ENCODE data around the gene SLC25A13.

The SLC25A13 gene

DNA sequence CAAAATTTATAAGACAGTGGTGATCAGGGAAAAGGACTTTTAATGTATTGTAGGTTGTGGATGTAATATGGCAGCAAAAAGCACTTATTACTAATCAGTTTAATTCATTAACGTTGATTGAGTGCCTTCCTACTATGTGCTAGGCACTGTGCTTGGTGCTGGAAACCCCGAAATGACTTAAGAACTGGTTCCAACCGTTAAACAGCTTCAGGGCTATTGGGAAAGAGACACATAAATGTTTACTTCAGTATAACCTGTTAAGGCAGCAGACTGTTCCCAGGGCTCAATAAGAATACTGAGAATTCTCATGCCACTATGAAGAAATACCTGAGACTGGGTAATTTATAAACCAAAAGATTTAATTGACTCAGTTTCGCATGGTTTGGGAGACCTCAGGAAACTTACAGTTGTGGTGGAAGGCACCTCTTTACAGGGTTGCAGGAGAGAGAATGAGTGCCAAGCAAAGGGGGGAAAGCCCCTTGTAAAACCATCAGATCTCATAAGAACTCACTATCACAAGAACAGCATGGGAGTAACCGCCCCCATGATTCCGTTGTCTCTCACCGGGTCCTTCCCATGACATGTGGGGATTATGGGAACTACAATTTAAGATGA is 1.1 kb upstream of the SLC25A13 start:
- no peak for DNase-seq (ENCODE audit: low read depth in 1 of 2, low spot score in 1 of 2)

GRCh38 chr7:96322373-96322695 is 436 bp upstream of the SLC25A13 start:
- DNase-seq (ENCODE audit: low read depth in 1 of 2, low spot score in 1 of 2), result no peak

DNA sequence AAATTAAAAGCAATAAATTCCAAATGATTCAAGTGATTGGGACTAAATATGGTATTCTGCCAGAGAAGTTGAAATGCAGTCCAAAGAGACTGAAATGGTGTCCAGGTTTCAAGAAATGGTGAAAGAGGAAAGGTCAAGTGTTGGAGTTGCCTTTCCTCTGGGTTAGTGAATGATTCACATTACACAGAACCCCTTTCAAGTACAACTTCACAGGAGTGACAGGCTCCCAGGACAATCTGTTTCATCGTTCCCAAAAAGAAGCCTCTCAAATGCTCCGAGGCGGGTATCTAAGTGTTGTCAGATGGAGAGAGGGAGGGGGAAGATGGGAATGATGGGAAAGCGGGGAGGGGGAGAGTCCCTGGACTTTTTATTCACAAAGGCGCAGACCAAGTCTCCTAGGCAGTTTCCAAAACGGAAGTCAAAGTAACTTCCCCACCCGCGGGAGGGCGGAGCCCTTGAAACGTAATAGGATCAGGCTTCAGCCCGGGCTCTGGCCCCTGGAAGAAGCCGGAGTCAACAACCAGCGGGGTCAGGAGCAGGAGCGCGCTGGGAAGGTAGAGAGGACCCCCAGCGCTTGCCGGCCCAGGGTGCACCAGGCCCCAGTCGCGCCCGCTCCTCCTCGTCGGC is 754 bp downstream of the SLC25A13 start:
- DNase-seq (ENCODE audit: low read depth in 1 of 2, low spot score in 1 of 2), result peak in 1 of 2 donors; percentile 14

GRCh38 chr7:96320442-96320841 is 1.5 kb downstream of the SLC25A13 start:
- no peak for DNase-seq (ENCODE audit: low read depth in 1 of 2, low spot score in 1 of 2)

DNA sequence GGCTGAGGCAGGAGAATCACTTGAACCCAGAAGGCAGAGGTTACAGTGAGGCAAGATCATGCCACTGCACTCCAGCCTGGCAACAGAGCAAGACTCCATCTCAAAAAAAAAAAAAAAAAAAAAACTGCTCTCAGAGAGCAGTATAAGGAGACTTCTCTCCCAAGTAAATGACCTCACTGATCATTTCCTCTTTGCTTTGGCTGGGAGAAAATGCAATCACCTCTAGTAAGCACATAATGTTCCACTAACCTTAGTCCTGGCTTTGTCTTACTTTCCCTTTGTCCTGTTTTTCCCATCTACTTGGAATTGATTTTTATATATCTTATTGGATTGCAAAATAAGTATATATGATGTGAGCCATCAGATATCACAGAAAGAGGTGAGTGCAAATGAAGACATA is 2.5 kb downstream of the SLC25A13 start:
- no peak for DNase-seq (ENCODE audit: low read depth in 1 of 2, low spot score in 1 of 2)

GRCh38 chr7:96316949-96317348 is 4.9 kb downstream of the SLC25A13 start:
- no peak for DNase-seq (ENCODE audit: low read depth in 1 of 2, low spot score in 1 of 2)

GRCh38 chr7:96315125-96315512 is 6.8 kb downstream of the SLC25A13 start:
- no peak for DNase-seq (ENCODE audit: low read depth in 1 of 2, low spot score in 1 of 2)

DNA sequence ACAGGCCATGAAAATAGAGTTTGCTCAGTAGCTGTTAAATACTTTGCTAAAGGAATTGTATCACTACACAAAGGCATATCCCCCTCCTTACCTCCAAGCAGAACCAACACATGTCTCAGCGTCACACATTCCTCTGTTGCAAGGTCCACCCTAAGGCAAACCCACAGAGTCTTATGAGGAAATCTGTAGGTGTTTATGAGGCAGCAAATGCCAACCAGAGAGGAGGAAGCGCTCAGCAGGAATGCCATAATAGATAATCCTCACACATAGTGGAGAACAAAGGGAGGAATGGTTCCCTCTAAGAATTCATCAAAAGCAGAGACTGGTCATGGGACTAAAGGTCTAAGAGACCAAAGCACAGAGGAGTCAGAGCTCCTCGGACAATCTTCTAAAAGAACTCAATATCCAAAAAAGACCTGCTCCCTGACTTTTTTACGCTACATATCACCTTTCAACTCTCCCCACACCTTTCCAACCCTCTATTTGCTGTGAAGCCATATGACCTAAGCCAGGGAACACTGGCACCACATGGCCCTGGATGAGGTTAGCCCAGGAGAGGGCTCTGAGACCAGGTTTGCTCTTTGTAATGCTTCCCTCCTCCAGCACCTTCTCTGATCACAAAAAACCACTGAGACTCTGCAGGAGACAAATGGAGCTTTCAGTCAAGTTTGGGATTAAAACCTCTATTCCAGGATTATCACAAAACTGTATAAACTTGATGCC is 7.3 kb downstream of the SLC25A13 start:
- DNase-seq (ENCODE audit: low read depth in 1 of 2, low spot score in 1 of 2), result no peak

- DNase-seq (ENCODE audit: low read depth in 1 of 2, low spot score in 1 of 2), result no peak
These were observed 8.0 kb downstream of the SLC25A13 start for GRCh38 chr7:96313940-96314339.

DNA sequence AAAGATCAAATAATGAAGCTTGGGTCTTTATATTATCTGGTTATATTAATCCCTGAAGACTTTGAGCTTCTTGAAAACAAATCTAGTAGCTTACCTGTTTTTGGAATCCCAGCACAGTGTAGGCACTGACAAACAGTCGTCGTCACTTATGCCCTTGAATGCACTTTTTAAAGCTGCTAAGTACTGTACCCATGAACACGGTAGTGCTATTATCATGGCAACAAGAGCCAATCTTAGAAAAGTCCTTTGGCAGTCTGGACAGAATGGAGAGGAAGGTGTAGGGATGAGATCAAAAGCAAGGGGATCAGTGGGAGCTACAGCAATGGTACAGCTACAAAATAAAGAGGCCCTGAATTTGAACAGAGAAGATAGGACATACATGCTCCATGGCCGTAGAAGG is 9.4 kb downstream of the SLC25A13 start:
- DNase-seq (ENCODE audit: low read depth in 1 of 2, low spot score in 1 of 2), result no peak

DNA sequence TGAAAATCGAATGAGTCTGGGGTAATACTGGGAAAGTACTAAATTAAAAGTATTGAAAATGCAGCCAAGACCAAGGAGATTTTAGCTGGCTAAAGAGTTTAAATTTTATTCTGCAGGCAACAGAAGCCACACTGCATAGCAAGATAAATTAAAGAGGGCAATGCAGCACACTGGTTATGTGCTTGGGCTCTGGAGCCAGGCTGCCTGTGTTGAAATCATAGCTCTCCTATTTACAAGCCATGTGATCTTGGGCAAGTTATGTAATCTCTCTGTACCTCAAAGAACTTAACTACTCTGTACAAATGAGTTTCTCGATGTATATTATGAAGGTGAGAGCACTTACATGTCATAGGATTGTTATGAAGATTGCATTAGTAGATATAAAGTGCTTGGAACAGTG is 9.9 kb downstream of the SLC25A13 start:
- no peak for DNase-seq (ENCODE audit: low read depth in 1 of 2, low spot score in 1 of 2)

DNA sequence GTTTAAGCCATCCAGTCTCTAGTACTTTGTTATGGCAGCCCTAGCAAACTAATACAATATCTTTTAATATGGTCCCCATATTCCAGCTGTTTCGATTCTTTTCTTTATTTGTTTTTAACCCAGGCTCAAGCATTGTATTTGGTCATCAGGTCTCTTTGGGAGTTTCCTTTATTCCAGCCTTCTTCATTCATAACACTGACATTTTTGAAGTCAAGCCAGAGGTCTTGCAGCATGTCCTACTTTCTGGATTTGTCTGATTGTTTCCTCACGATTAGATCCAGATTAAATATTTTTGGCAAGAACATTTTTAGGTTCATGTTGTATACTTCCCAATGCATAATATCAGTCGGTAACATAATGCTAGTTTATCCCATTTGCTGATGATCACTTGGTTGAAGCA is 11.8 kb downstream of the SLC25A13 start:
- no peak for DNase-seq (ENCODE audit: low read depth in 1 of 2, low spot score in 1 of 2)

- DNase-seq (ENCODE audit: low read depth in 1 of 2, low spot score in 1 of 2), result no peak
These were observed 13.0 kb downstream of the SLC25A13 start for GRCh38 chr7:96308950-96309263.

- no peak for DNase-seq (ENCODE audit: low read depth in 1 of 2, low spot score in 1 of 2)
These were observed 13.5 kb downstream of the SLC25A13 start for GRCh38 chr7:96308253-96308949.

GRCh38 chr7:96306385-96307125 is 15.3 kb downstream of the SLC25A13 start:
- no peak for DNase-seq (ENCODE audit: low read depth in 1 of 2, low spot score in 1 of 2)

- no peak for DNase-seq (ENCODE audit: low read depth in 1 of 2, low spot score in 1 of 2)
These were observed 16.0 kb downstream of the SLC25A13 start for GRCh38 chr7:96305915-96306314.

- no peak for DNase-seq (ENCODE audit: low read depth in 1 of 2, low spot score in 1 of 2)
These were observed 17.3 kb downstream of the SLC25A13 start for GRCh38 chr7:96304573-96304972.

- DNase-seq (ENCODE audit: low read depth in 1 of 2, low spot score in 1 of 2), result no peak
These were observed 18.0 kb downstream of the SLC25A13 start for GRCh38 chr7:96303686-96304443.

- DNase-seq (ENCODE audit: low read depth in 1 of 2, low spot score in 1 of 2), result no peak
These were observed 18.7 kb downstream of the SLC25A13 start for GRCh38 chr7:96303105-96303685.

DNA sequence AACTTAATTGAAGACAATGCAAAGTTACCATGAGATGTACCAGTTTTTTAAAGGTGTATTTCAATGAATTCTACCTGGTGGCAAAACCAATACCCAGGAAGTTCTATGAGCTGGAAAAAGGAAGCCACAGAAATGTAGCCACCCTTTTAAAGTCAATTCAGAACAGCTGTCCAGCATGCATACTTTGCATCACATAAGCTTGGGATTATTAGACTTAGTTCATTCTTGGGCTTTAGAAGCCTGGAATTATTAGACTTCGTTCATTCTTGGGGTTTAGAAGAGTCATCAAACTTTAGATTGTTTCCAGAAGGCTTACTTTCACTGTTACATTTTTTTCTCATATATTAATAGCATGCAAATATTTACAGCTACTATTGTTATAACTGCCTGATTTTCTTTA is 20.9 kb downstream of the SLC25A13 start:
- DNase-seq (ENCODE audit: low read depth in 1 of 2, low spot score in 1 of 2), result no peak

GRCh38 chr7:96300502-96300901 is 21.4 kb downstream of the SLC25A13 start:
- no peak for DNase-seq (ENCODE audit: low read depth in 1 of 2, low spot score in 1 of 2)
